Effector memory CD8-positive, alpha-beta T cell (primary cell): ENCODE data around the gene CYP4F11.
"Not testable (repeated sequence)": the region's sequence is repeated elsewhere in the genome, so short reads cannot be mapped to it uniquely, and the experiment has no call there.

ENCODE experiments used
- ATAC-seq: fragments of 150-1000 bp; cut with Tn5 transposase; replicated peaks from 2 replicates; pipeline ENCODE4 v1.10.0; 2021; ENCODE audit warnings: mild to moderate bottlenecking, moderate library complexity
- DNase-seq, 3 experiments: peaks; one replicate each; pipeline ENCODE4 v3.0.0; 2021
- H3K27ac Mint-ChIP-seq, 2 donors: one replicate each; pipeline ENCODE4 v1.8.0; 2022; ENCODE audit warnings: mild to moderate bottlenecking in 2 of 2, mixed read lengths in 2 of 2, moderate library complexity in 2 of 2
- H3K27me3 Mint-ChIP-seq, 2 donors: one replicate each; pipeline ENCODE4 v1.8.0; 2022; ENCODE audit warnings: mixed read lengths in 2 of 2
- H3K36me3 Mint-ChIP-seq: one replicate; pipeline ENCODE4 v1.8.0; 2022; ENCODE audit warnings: mild to moderate bottlenecking, moderate library complexity, mixed read lengths; ENCODE audit not compliant: insufficient read depth
- H3K4me1 Mint-ChIP-seq, 2 donors: one replicate each; pipeline ENCODE4 v1.8.0; 2022; ENCODE audit warnings: low read depth in 2 of 2, mixed read lengths in 2 of 2
- H3K4me3 Mint-ChIP-seq, 2 donors: one replicate each; pipeline ENCODE4 v1.8.0; 2022; ENCODE audit warnings: mild to moderate bottlenecking in 2 of 2, mixed read lengths in 2 of 2, moderate library complexity in 2 of 2
- H3K9me3 Mint-ChIP-seq, 2 donors: one replicate each; pipeline ENCODE4 v1.8.0; 2022; ENCODE audit warnings: mixed read lengths in 2 of 2

The CYP4F11 gene

DNA sequence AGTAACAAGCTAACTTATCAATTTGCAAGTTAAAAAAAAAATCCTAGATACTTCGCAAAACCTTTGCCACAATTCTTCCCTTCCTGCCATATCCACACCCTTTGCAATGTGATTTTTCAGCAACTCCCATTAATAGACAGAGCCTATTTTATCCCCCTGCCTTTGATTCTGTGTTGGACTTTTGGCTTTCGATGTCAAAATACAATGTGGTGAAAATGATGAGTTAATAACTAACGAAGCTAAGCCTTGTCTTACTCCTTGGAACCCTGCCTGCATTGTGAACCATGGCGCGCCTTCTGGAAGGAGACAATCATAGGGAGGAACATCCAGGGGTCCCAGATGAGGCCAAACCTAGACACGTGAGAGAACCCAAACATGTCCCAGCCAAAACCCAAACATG lies 42.9 kb downstream of the CYP4F11 start:
- DNase-seq (no peak), ATAC-seq (no peak)
- H3K9me3 Mint-ChIP-seq, result no peaks in the 10 kb centered on the region
- H3K27ac Mint-ChIP-seq, result no peak overlapping the region
- no peaks in the 10 kb centered on the region for H3K36me3 Mint-ChIP-seq
- peaks cover 3 to 8% of the 10 kb centered on the region in 2 donors for H3K27me3 Mint-ChIP-seq
- H3K4me3 Mint-ChIP-seq, result no peak overlapping the region
- H3K4me1 Mint-ChIP-seq, result no peaks in the 10 kb centered on the region

DNA sequence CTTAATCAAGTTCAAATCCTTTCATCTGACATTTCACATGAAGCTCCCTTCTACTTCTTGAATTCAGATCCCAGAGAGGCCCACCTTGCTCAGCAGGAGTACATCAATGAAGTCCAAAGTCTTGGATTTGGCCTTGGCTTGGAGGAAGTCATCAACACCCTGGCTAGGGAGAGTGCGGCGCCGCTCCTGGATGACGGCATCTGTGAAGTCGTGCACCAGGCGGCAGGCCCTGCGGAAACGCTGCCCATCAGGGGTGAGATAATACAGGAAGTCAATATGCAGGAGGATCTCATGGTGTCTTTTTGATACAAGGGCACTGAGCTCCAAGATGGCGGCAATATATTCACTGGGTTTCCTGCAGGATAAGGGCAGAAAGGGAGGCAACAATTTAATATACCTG lies 45.0 kb downstream of the CYP4F11 start:
- not testable (repeated sequence) for H3K27me3 Mint-ChIP-seq, H3K36me3 Mint-ChIP-seq, H3K9me3 Mint-ChIP-seq, ATAC-seq, H3K4me1 Mint-ChIP-seq, DNase-seq, H3K4me3 Mint-ChIP-seq, H3K27ac Mint-ChIP-seq

DNA sequence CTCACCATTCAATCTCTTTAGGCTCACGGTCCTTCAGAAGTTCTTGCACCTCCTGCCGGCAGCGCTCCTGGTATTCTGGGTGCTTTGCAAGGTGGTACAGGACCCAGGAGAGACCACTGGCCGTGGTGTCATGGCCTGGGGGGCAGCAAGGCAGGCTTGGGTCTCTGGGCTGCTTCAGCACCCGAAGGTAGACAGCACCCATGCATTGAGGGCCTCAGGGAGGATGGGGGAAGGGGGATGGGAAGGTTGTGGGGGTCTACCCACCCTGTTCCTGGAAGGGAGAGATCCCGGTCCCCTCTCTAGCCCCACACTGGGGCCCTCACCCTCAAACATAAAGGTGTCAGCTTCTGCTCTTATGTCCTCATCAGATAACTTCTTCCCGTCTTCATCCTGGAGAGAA lies 48.4 kb downstream of the CYP4F11 start:
- peaks cover 12 to 13% of the 10 kb centered on the region in 2 donors for H3K27me3 Mint-ChIP-seq
- H3K9me3 Mint-ChIP-seq, result no peaks in the 10 kb centered on the region
- H3K27ac Mint-ChIP-seq, result no peak overlapping the region
- H3K4me3 Mint-ChIP-seq, result no peak overlapping the region
- no peak for ATAC-seq
- H3K4me1 Mint-ChIP-seq, result no peaks in the 10 kb centered on the region
- DNase-seq, result no peak
- peaks cover 4% of the 10 kb centered on the region for H3K36me3 Mint-ChIP-seq

DNA sequence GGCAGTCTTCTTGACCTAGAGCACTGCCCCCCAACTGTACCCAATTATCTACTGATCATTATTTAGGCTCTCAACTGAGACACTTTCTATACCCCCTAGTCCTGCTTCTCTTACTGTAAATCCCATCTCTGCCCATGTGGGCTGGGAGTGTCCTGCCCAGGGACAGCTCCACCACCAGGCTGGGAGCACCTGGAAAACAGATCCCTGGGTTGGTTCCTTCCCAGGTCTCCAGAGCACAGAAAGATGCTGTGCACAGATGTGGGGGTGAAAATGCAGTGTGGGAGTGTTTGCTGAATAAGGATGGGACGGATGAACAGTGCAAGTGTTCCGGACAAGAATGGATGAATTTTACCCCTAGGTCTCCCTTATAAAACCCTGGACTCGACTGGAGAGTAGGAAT lies 49.2 kb downstream of the CYP4F11 start:
- Mint-ChIP-seq H3K36me3 (peaks cover 4% of the 10 kb centered on the region), H3K27me3 (peaks cover 14 to 20% of the 10 kb centered on the region in 2 donors), H3K27ac (no peak overlapping the region), H3K4me3 (no peak overlapping the region), H3K4me1 (no peaks in the 10 kb centered on the region), H3K9me3 (no peaks in the 10 kb centered on the region)
- ATAC-seq (no peak), DNase-seq (no peak)

DNA sequence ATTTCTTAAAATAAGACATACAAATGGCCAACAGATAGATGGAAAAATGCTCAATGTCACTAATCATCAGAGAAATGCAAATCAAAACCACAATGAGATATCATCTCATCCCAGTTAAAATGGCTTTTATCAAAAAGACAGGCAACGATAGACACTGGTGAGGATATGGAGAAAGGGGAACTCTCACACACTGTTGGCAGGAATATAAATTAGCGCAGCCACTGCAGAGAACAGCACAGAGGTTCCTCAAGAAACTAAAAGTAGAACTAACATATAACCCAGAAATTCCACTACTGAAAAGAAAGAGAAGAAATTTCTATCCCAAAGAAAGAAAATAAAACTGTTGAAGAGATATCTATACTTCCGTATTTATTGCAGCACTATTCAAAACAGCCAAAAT lies 51.0 kb downstream of the CYP4F11 start:
- not testable (repeated sequence) for H3K27ac Mint-ChIP-seq, ATAC-seq, DNase-seq, H3K9me3 Mint-ChIP-seq, H3K4me1 Mint-ChIP-seq, H3K36me3 Mint-ChIP-seq, H3K4me3 Mint-ChIP-seq
- peaks cover 26 to 32% of the 10 kb centered on the region in 2 donors for H3K27me3 Mint-ChIP-seq

DNA sequence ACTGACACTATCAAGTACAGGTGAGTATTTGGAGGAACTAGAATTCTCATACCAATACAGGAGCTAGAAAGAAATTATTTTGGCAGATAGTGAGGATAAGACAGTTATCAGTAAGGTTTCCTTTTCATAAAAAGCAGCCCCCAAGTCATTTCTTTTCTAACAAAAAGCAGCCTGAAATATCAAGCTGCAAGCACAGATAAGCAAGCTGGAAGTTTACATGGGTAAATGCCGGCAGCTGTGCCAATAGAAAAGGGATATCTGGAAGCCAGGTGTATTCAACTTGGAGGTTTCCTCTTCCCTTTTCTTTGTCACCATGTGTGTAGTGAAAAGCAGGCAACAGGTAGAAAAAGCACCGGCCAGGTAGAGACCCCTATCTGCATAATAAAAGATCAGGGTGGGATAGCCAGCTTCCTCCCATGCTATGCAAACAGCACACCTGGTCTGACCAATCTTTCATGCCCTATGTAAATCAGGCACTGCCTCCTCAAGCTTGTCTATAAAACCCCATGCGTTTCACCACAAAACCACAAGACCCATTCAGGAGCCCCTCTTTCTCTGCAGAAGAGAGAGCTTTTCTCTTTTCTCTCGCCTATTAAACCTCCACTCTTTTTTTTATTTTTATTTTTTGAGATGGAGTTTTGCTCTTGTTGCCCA lies 59.4 kb downstream of the CYP4F11 start:
- H3K36me3 Mint-ChIP-seq, result no peaks in the 10 kb centered on the region
- ATAC-seq, result no peak
- H3K4me1 Mint-ChIP-seq, result peaks cover 0 to 1% of the 10 kb centered on the region in 2 donors
- no peak overlapping the region for H3K4me3 Mint-ChIP-seq
- H3K9me3 Mint-ChIP-seq, result no peaks in the 10 kb centered on the region
- no peak for DNase-seq
- H3K27me3 Mint-ChIP-seq, result peaks cover 59 to 63% of the 10 kb centered on the region in 2 donors
- H3K27ac Mint-ChIP-seq, result no peak overlapping the region

DNA sequence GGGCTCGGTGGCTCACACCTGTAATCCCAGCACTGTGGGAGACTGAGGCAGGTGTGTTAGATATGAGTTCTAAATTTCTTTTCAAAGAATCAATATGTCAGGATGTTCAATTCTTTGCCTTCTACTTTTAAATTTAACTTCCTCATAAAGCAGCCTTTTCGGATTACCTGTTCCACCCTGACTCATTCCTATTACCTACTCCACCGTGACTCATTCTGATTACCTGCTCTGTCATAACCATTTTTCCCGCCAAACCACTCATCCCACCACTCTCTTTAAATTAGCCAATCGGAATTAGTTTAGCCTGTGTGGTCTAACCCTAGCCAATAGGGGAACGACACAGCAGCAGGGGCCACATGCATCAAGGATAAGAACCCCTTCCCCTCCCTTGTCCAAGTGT lies 60.6 kb downstream of the CYP4F11 start:
- not testable (repeated sequence) for H3K36me3 Mint-ChIP-seq

DNA sequence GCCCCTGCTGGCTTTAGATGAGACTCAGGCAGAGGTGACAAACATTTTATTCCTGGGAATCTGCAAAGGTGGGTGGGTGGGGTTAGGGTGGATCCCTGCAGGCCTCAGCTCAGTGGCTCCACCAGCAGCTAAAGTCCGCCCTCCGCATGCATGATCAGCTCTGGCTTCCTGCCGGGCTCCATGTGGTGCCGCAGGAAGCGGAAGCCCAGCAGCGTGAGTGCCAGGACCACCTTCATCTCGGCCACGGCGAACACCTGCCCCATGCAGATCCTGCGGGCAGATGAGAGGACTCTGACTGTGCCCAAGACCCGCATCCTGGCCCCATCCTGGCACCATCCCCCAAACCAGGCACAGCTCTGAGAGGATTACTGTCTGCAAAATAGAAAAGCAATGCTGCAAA lies 62.8 kb downstream of the CYP4F11 start:
- Mint-ChIP-seq H3K4me1 (peaks cover 10 to 13% of the 10 kb centered on the region in 2 donors), H3K27ac (no peak overlapping the region), H3K36me3 (no peaks in the 10 kb centered on the region), H3K27me3 (peaks cover 42 to 45% of the 10 kb centered on the region in 2 donors), H3K9me3 (no peaks in the 10 kb centered on the region), H3K4me3 (peak overlapping the region in 1 of 2 donors; percentile 55)
- ATAC-seq (peak; percentile 35), DNase-seq (no peak)

More for the DNA sequence above, 60.6 kb downstream of the CYP4F11 start:
- DNase-seq, H3K27ac Mint-ChIP-seq, ATAC-seq, H3K4me3 Mint-ChIP-seq, H3K4me1 Mint-ChIP-seq, H3K9me3 Mint-ChIP-seq: not testable (repeated sequence)
- peaks cover 61% of the 10 kb centered on the region in 2 donors for H3K27me3 Mint-ChIP-seq

DNA sequence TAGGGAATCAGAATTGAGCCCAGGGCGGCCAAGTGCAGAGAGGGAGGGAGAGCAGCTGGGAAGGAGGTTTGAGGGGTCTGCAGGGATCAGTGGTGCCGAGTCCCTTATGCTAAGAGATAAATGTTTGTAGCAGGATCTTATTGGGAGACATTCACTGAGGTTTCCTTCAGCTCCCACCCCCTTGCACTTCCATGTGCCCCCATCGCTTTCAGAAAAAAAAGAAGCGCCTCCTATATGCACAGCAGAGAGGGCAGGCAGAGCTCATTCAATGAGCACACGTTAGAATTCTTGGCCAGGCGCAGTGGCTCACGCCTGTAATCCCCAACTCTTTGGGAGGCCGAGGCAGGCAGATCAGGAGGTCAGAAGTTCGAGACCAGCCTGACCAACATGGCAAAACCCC lies 64.5 kb downstream of the CYP4F11 start:
- DNase-seq (no peak), ATAC-seq (no peak)
- Mint-ChIP-seq H3K9me3 (no peaks in the 10 kb centered on the region), H3K27me3 (peaks cover 26 to 28% of the 10 kb centered on the region in 2 donors), H3K36me3 (peaks cover under 1% of the 10 kb centered on the region), H3K4me1 (peaks cover 10 to 13% of the 10 kb centered on the region in 2 donors), H3K27ac (peak overlapping the region in 1 of 2 donors; percentile 53), H3K4me3 (no peak overlapping the region)

DNA sequence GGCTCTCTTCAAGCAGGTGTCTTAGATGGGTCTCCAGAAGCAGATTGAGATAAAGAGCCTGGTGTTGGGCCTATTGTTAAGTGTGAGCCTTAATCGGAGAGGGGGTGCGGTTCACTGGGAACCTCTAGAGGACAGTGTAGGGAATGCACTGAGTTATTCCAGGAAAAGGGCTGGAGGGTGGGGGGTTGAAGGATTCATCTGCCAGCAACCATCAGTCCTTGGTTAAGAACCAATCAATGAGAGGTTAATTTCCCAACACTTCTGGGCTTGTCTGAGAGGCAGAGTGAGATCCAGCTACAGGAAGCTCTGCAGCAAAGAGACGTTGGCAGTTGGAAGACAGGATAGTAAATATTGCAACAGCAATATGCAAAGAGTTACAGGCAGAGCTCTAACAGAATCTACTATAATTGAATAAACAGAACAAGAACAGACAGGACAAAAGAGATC lies 65.2 kb downstream of the CYP4F11 start:
- Mint-ChIP-seq H3K36me3 (peaks cover 3% of the 10 kb centered on the region), H3K27ac (peak overlapping the region in 1 of 2 donors; percentile 53), H3K27me3 (peaks cover 19 to 21% of the 10 kb centered on the region in 2 donors), H3K9me3 (no peaks in the 10 kb centered on the region), H3K4me1 (peaks cover 10 to 13% of the 10 kb centered on the region in 2 donors), H3K4me3 (no peak overlapping the region)
- DNase-seq, result peak; percentile 20 to 47 (median 38)
- ATAC-seq, result peak; percentile 71

DNA sequence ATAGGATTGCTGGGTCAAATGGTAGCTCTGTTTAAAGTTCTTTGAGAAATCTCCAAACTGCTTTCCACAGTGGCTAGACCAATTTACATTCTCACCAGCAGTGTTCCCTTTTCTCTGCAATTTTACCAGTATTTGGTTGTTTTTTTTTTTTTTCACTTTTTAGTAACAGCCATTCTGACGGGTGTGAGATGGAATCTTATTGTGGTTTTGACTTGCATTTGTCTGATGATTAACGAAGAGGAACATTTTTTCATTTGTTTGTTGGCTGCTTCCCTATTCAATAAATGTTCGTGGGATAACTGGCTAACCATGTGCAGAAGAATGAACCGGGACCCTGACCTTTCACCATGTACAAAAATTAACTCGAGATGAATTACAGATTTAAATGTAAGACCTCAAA lies 67.7 kb downstream of the CYP4F11 start:
- H3K27ac Mint-ChIP-seq, result no peak overlapping the region
- no peak for DNase-seq
- no peaks in the 10 kb centered on the region for H3K9me3 Mint-ChIP-seq
- no peak overlapping the region for H3K4me3 Mint-ChIP-seq
- peaks cover 9 to 13% of the 10 kb centered on the region in 2 donors for H3K4me1 Mint-ChIP-seq
- peaks cover 3% of the 10 kb centered on the region for H3K36me3 Mint-ChIP-seq
- H3K27me3 Mint-ChIP-seq, result peaks cover 6 to 13% of the 10 kb centered on the region in 2 donors
- no peak for ATAC-seq

DNA sequence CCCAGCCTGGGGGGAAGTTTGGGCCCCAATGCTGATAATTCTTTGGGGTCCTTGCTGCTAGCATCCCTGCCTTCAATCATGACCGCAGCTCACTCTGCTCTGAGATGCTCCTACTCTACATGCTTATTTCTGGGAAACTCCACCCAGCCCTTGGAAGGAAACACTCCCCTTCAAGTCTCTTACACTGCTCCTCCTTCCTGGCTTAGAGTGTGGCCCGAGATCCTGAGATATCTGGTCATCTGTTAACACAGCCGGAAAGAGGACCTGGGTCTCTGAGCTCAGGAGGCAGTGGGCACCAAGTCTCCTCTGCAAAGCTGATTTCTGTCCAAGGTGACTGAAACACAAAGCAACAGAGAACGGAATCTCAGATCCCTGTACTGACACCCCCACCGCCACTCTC lies 69.5 kb downstream of the CYP4F11 start:
- Mint-ChIP-seq H3K4me1 (peaks cover 9 to 13% of the 10 kb centered on the region in 2 donors), H3K27me3 (peaks cover 11 to 17% of the 10 kb centered on the region in 2 donors), H3K4me3 (no peak overlapping the region), H3K9me3 (no peaks in the 10 kb centered on the region), H3K36me3 (peaks cover 3% of the 10 kb centered on the region), H3K27ac (no peak overlapping the region)
- ATAC-seq, result no peak
- no peak for DNase-seq

DNA sequence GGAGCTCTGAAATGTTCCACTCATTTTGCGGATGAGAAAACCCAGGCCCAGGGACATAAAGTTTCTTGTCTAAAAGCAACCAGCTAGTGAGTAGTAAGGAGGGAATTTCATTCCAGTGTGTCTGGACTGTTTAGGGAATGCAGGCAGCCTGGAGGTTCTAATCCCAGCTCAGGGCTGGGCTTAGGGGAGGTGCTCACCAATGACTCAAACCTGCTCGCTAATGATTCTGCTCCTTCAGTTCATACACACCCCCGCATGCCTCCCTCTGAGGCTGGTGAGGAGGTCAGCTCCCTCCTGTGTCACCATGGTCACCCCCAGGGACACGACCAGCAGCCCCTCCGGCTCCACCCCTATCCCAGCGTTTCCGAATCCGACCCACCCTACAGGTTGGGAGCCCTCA lies 71.1 kb downstream of the CYP4F11 start:
- DNase-seq (no peak), ATAC-seq (no peak)
- no peak overlapping the region for H3K4me3 Mint-ChIP-seq
- no peak overlapping the region for H3K27ac Mint-ChIP-seq
- no peaks in the 10 kb centered on the region for H3K9me3 Mint-ChIP-seq
- H3K27me3 Mint-ChIP-seq, result peaks cover 0 to 11% of the 10 kb centered on the region in 2 donors
- peaks cover 0 to 3% of the 10 kb centered on the region in 2 donors for H3K4me1 Mint-ChIP-seq
- peaks cover 3% of the 10 kb centered on the region for H3K36me3 Mint-ChIP-seq

DNA sequence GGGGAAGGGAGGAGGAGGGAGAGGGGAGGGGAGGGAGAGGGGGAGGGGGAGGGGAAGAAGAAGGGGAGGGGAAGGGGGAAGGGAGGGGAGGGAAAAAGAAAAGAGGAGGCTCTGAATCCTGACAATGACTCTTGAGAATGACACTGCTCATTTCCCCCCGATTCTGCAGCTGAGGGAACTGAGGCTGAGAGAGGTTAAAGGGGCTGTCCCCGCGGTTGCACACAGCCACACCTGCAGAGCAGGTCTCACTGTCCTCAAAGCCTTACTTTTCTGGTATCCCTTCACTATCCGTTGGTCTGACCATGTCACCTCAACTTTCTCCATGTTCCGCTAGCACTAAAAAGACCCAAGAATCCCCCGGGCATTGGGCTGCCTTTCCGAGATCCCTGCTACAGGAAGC lies 71.9 kb downstream of the CYP4F11 start:
- Mint-ChIP-seq H3K4me1 (no peaks in the 10 kb centered on the region), H3K27me3 (peaks cover 0 to 11% of the 10 kb centered on the region in 2 donors), H3K36me3 (peaks cover 3% of the 10 kb centered on the region), H3K4me3 (no peak overlapping the region), H3K27ac (no peak overlapping the region), H3K9me3 (no peaks in the 10 kb centered on the region)
- DNase-seq (no peak), ATAC-seq (no peak)
